HEK293T (cell line): ENCODE results near the gene TIMM44.

Source experiments
- CTCF ChIA-PET: fragments of 350-600 bp; formaldehyde crosslinking; extraction: SDS; loops from one replicate; lab custom pipeline; 2021; ENCODE audit warnings: antibody characterized with exemption, inconsistent platforms; lab: Yijun Ruan, JAX
- POLR2A ChIA-PET: fragments of 350-600 bp; formaldehyde crosslinking; extraction: SDS; loops from one replicate; lab custom pipeline; 2020; ENCODE audit warnings: antibody characterized with exemption, inconsistent platforms; lab: Yijun Ruan, JAX
- DNase-seq: peaks from one replicate; pipeline ENCODE4 v3.0.0; 2012; ENCODE audit warnings: mixed read lengths; ENCODE audit errors: extremely low spot score
- ARNT ChIP-seq: fragments of 450-650 bp; IDR thresholded peaks from 2 replicates; pipeline ENCODE4 v1.6.1; 2017; ENCODE audit warnings: mild to moderate bottlenecking
- BHLHE40 ChIP-seq: fragments of 450-650 bp; IDR thresholded peaks from 2 replicates; pipeline ENCODE4 v1.6.1; 2016; ENCODE audit warnings: mild to moderate bottlenecking, moderate library complexity, borderline replicate concordance
- CTBP1 ChIP-seq: fragments of 450-650 bp; IDR thresholded peaks from 2 replicates; pipeline ENCODE4 v1.6.1; 2016; ENCODE audit warnings: borderline replicate concordance
- ELF4 ChIP-seq: fragments of 450-650 bp; IDR thresholded peaks from 2 replicates; pipeline ENCODE4 v1.6.1; 2017; ENCODE audit warnings: antibody characterized with exemption
- FOXA1 ChIP-seq: fragments of 450-650 bp; IDR thresholded peaks from 2 replicates; pipeline ENCODE4 v1.6.1; 2016; ENCODE audit warnings: mild to moderate bottlenecking
- FOXK2 ChIP-seq: fragments of 450-650 bp; IDR thresholded peaks from 2 replicates; pipeline ENCODE4 v1.6.1; 2016; ENCODE audit warnings: mild to moderate bottlenecking
- FOXM1 ChIP-seq: fragments of 450-650 bp; IDR thresholded peaks from 2 replicates; pipeline ENCODE4 v1.6.1; 2017; ENCODE audit warnings: mild to moderate bottlenecking, borderline replicate concordance
- HDGF ChIP-seq: fragments of 450-650 bp; IDR thresholded peaks from 2 replicates; pipeline ENCODE4 v1.6.1; 2017; ENCODE audit warnings: antibody characterized with exemption, borderline replicate concordance
- L3MBTL2 ChIP-seq: fragments of 450-650 bp; conservative IDR thresholded peaks from 2 replicates; pipeline ENCODE4 v1.6.1; 2016; ENCODE audit warnings: mild to moderate bottlenecking
- LEF1 ChIP-seq: fragments of 450-650 bp; IDR thresholded peaks from 2 replicates; pipeline ENCODE4 v1.6.1; 2017; ENCODE audit warnings: mild to moderate bottlenecking, borderline replicate concordance
- NFRKB ChIP-seq: fragments of 450-650 bp; IDR thresholded peaks from 2 replicates; pipeline ENCODE4 v1.6.1; 2016; ENCODE audit warnings: mild to moderate bottlenecking, moderate library complexity
- PKNOX1 ChIP-seq: fragments of 450-650 bp; IDR thresholded peaks from 2 replicates; pipeline ENCODE4 v1.6.1; 2016
- SP1 ChIP-seq: fragments of 450-650 bp; IDR thresholded peaks from 2 replicates; pipeline ENCODE4 v1.6.1; 2017
- SUZ12 ChIP-seq: fragments of 450-650 bp; IDR thresholded peaks from 2 replicates; pipeline ENCODE4 v1.6.1; 2016; ENCODE audit warnings: mild to moderate bottlenecking
- TARDBP ChIP-seq: fragments of 450-650 bp; IDR thresholded peaks from 2 replicates; pipeline ENCODE4 v1.6.1; 2016
- ZNF384 ChIP-seq: fragments of 450-650 bp; IDR thresholded peaks from 2 replicates; pipeline ENCODE4 v1.6.1; 2016

The TIMM44 gene

GRCh38 chr19:7926021-7926726, 17.3 kb downstream of the TIMM44 start, which contains the start of gene CTXN1:
Gene CTXN1 (minus strand): TSS chr19:7926135. CDS start chr19:7925538, 597 bp downstream.
- TF ChIP-seq HDGF = no peak
- TF ChIP-seq ELF4 = no peak
- no peak for TF ChIP-seq BHLHE40
- no peak for TF ChIP-seq TARDBP
- no peak for TF ChIP-seq PKNOX1
- TF ChIP-seq ARNT = no peak
- no peak for TF ChIP-seq L3MBTL2
- TF ChIP-seq FOXM1 = no peak
- TF ChIP-seq ZNF384 = no peak
- no peak for TF ChIP-seq FOXA1
- no peak for TF ChIP-seq CTBP1
- no peak for TF ChIP-seq FOXK2
- no peak for TF ChIP-seq SP1
- CTCF ChIA-PET = no interaction called here
- peak; percentile 89 for DNase-seq
- POLR2A ChIA-PET = interaction anchor here (0.9 to 1.0 kb wide), 2 partner anchors 11 to 18 kb away, joined by 3 read pairs; no protein-coding TSS in a partner anchor

- TF ChIP-seq SP1 (no peak), TARDBP (no peak), CTBP1 (no peak), FOXM1 (no peak), L3MBTL2 (peak; percentile 95), LEF1 (no peak)
- ChIA-PET POLR2A (interaction anchor here (0.9 kb wide), 1 partner anchor 19 kb away, joined by 3 read pairs; no protein-coding TSS in a partner anchor), CTCF (no interaction called here)
- peak; percentile 85 for DNase-seq
Observed at GRCh38 chr19:7925171-7925851, 18.2 kb downstream of the TIMM44 start.

GRCh38 chr19:7924651-7925170, 18.8 kb downstream of the TIMM44 start:
- TF ChIP-seq ZNF384 (no peak), SUZ12 (no peak), ARNT (no peak), NFRKB (no peak)
- POLR2A ChIA-PET = no interaction called here
- CTCF ChIA-PET = no interaction called here
- DNase-seq = no peak

- POLR2A ChIA-PET = interaction anchor here (1.6 kb wide), 1 partner anchor 36 kb away, joined by 3 read pairs; the partner anchor contains the start of gene LRRC8E
Observed at GRCh38 chr19:7924241-7924640, 19.2 kb downstream of the TIMM44 start.

GRCh38 chr19:7923295-7924191, 19.9 kb downstream of the TIMM44 start:
- ChIA-PET CTCF (no interaction called here), POLR2A (interaction anchor here (1.6 kb wide), 1 partner anchor 36 kb away, joined by 3 read pairs; the partner anchor contains the start of gene LRRC8E)
- TF ChIP-seq TARDBP = no peak
- TF ChIP-seq FOXM1 = no peak
- TF ChIP-seq L3MBTL2 = no peak
- DNase-seq = no peak

More at GRCh38 chr19:7924241-7924640, 19.2 kb downstream of the TIMM44 start:
- TF ChIP-seq ARNT = no peak
- DNase-seq = no peak
- CTCF ChIA-PET = no interaction called here

GRCh38 chr19:7922836-7923195, 20.6 kb downstream of the TIMM44 start:
- CTCF ChIA-PET = no interaction called here
- no peak for DNase-seq
- POLR2A ChIA-PET = interaction anchor here (1.6 kb wide), 1 partner anchor 35 kb away, joined by 3 read pairs; the partner anchor contains the start of gene LRRC8E
- TF ChIP-seq ZNF384 = no peak
- TF ChIP-seq SUZ12 = no peak
- TF ChIP-seq TARDBP = no peak
- no peak for TF ChIP-seq NFRKB
- no peak for TF ChIP-seq FOXK2
- TF ChIP-seq FOXA1 = no peak
- no peak for TF ChIP-seq LEF1
- TF ChIP-seq SP1 = no peak
- no peak for TF ChIP-seq PKNOX1
- TF ChIP-seq FOXM1 = no peak
- no peak for TF ChIP-seq ARNT
- TF ChIP-seq ELF4 = no peak
- no peak for TF ChIP-seq CTBP1
- no peak for TF ChIP-seq L3MBTL2
- no peak for TF ChIP-seq HDGF
- no peak for TF ChIP-seq BHLHE40
